ENCODE results near the gene APOL3. TPM values are rescaled to one million over a fixed set of nuclear protein-coding genes. Genes with fewer than 3 reads are reported as not detected.

APOL3 gene
- total RNA-seq, 2 donors from 2014 or later, result 13.8 to 29.5 TPM

DNA sequence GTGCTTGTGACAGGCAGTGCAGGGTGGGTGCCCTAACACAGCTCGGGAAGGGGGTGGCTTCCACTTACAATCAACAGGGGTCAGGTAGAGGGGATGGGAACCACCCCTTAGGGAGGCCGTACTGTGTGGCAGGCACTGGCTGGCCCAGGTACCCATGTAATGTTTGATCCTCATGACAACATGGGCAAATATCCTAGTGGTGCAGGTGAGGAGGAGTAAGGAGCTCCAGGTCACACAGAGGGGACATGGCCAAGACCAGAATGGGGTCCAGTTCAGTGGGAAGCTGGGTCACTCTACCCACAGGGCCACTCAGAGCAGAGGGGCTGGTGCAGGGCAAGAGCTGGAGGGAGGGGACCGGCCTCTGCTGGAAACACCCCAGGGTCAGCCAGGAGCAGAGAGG, 38.0 kb upstream of the APOL3 start:
- Histone ChIP-seq H3K4me1 (peaks cover 0 to 42% of the 10 kb centered on the region in 2 donors), H3K27me3 (no peaks in the 10 kb centered on the region), H3K4me3 (no peak overlapping the region), H3K9me3 (no peaks in the 10 kb centered on the region), H3K36me3 (no peaks in the 10 kb centered on the region), H3K27ac (no peak overlapping the region)
- no peak for DNase-seq (ENCODE audit: low spot score)
- TF ChIP-seq, protein P1, sequence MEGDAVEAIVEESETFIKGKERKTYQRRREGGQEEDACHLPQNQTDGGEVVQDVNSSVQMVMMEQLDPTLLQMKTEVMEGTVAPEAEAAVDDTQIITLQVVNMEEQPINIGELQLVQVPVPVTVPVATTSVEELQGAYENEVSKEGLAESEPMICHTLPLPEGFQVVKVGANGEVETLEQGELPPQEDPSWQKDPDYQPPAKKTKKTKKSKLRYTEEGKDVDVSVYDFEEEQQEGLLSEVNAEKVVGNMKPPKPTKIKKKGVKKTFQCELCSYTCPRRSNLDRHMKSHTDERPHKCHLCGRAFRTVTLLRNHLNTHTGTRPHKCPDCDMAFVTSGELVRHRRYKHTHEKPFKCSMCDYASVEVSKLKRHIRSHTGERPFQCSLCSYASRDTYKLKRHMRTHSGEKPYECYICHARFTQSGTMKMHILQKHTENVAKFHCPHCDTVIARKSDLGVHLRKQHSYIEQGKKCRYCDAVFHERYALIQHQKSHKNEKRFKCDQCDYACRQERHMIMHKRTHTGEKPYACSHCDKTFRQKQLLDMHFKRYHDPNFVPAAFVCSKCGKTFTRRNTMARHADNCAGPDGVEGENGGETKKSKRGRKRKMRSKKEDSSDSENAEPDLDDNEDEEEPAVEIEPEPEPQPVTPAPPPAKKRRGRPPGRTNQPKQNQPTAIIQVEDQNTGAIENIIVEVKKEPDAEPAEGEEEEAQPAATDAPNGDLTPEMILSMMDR (IDR thresholded peaks at IDR 0.05), result no peak

DNA sequence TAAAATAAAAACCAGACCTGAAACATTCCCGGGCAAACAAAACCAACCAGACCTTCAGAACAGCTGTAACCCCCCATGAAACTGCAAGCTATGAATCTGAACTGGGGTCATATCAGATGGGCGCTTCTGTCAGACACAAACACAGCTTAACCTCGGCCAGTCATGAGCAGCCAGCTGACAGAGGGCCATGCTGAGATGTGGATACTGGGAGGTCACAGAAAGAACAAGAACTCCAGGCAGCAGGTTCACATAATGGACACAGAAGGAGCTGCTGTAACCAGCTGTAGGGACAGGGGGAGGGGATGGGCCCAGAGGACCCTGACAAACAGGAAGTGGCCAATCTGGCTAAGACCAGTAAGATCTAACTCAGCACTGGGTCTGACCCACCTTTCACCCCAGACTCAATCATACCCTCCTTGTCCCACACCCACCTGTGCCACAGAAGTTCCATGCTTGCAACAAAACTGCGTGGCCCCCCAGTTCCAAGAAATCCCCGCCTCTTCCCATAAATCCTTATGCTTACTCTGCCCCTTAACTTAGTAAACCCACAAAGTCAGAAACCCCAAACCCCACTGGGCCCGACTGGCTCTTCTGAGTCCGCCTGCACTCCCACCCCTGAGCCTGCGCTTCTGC, 37.1 kb upstream of the APOL3 start:
- no peaks in the 10 kb centered on the region for H3K27me3 ChIP-seq
- no peaks in the 10 kb centered on the region for H3K9me3 ChIP-seq
- TF ChIP-seq, protein P1 (IDR thresholded peaks at IDR 0.05), result no peak
- H3K4me1 ChIP-seq, result peaks cover 0 to 42% of the 10 kb centered on the region in 2 donors
- no peak for DNase-seq (ENCODE audit: low spot score)
- peak overlapping the region; percentile 21 to 39 for H3K27ac ChIP-seq
- no peak overlapping the region for H3K4me3 ChIP-seq
- H3K36me3 ChIP-seq, result no peaks in the 10 kb centered on the region

DNA sequence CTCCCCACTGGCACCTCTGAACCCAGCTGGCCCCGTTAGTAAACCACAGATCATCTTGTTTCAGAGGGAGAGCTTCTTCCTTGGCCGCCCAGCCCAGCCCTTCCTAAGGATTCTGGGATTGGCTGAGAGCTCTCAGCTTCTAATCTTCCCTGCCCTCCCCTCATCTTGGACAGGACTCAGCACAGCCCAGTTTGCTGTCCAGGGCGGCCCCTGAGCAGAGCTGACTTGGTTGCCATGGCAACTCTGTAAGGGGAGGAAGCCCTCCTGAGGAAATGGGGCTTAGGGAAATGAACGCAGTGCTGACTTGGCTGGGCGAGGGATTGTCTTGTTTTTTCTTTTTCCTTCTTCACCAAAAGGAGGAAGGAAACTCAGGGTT, 36.5 kb upstream of the APOL3 start:
- DNase-seq (ENCODE audit: low spot score), result peak; percentile 74
- H3K27me3 ChIP-seq, result no peaks in the 10 kb centered on the region
- H3K27ac ChIP-seq, result peak overlapping the region; percentile 21 to 39
- no peak overlapping the region for H3K4me3 ChIP-seq
- TF ChIP-seq, protein P1 (IDR thresholded peaks at IDR 0.05), result no peak
- H3K9me3 ChIP-seq, result no peaks in the 10 kb centered on the region
- no peaks in the 10 kb centered on the region for H3K36me3 ChIP-seq
- H3K4me1 ChIP-seq, result peaks cover 0 to 39% of the 10 kb centered on the region in 2 donors

DNA sequence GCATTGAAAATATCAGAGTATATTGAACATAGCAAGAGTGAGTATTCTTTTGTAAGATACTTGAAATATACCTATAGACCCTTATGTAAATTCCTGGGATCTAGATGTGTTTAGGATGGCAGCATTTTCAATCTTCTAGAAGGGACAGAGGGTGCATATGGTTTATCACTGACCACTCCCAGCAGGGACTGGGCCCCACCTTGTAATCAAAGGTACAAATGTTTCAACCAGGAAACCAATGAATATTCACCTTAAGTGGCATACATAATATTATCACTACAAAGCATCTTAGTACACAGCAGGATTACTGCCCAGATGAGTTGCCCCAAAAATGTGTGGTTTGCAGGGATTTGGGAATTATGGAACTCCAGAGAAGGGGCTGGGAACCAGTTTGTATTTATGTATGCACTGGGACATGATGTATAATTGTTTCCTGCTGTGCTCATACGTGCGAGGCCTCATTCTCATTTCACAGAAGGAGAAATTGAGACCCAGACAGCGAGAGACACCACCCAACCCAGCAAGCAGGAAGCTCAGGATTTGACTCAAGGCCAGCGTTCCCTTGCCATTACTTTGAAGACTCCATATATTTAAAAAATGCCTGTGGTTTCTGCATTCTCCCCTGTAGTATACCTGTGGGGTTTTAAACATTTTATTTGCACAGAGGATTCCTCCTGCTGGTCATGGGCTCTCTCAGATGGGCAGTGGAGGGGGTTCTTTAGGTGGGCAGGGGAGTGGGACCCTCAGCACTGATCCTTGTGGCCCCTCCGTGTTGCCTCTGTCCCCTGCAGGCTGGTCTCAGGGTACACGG, 35.9 kb upstream of the APOL3 start:
- no peaks in the 10 kb centered on the region for H3K9me3 ChIP-seq
- peak overlapping the region in 1 of 2 donors; percentile 39 for H3K27ac ChIP-seq
- peaks cover 0 to 33% of the 10 kb centered on the region in 2 donors for H3K4me1 ChIP-seq
- H3K27me3 ChIP-seq, result no peaks in the 10 kb centered on the region
- H3K36me3 ChIP-seq, result no peaks in the 10 kb centered on the region
- TF ChIP-seq, protein P1 (IDR thresholded peaks at IDR 0.05), result no peak
- no peak overlapping the region for H3K4me3 ChIP-seq
- no peak for DNase-seq (ENCODE audit: low spot score)

DNA sequence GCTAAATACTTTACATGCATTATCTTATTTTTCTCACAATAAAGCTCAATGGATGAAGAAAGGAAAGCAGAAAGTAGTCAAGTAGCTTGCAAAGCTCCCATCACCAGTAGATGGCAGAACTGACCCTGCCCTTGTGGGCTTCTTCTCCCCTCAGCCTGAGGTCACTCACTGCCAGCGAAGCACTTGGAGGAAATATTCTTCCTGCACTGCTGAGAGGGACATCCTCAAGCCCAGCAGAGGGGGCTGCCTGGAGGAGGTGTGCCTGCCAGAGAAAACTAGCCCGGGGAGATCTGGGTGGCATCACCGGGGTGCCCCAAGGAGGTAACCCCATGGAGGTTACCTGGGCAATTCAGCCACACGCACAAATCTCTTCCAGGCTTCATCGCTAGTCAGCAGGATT, 34.4 kb upstream of the APOL3 start:
- no peaks in the 10 kb centered on the region for H3K9me3 ChIP-seq
- H3K4me1 ChIP-seq, result peaks cover 0 to 33% of the 10 kb centered on the region in 2 donors
- no peak overlapping the region for H3K27ac ChIP-seq
- H3K4me3 ChIP-seq, result no peak overlapping the region
- H3K36me3 ChIP-seq, result no peaks in the 10 kb centered on the region
- no peaks in the 10 kb centered on the region for H3K27me3 ChIP-seq
- TF ChIP-seq, protein P1 (IDR thresholded peaks at IDR 0.05), result peak; percentile 62 to 80
- peak; percentile 83 for DNase-seq (ENCODE audit: low spot score)
